SK-N-MC (cell line): ENCODE data around the gene ARHGAP26.

Source experiments
- DNase-seq: peaks from one replicate; pipeline ENCODE4 v3.0.0-alpha.2; 2011; ENCODE audit warnings: low read depth, low spot score
- H3K27ac ChIP-seq: fragments of 200-600 bp; sonication (generic); 2 replicates; pipeline ENCODE4 v1.5.1; 2016; ENCODE audit warnings: mixed run types
- H3K36me3 ChIP-seq: fragments of 200-600 bp; sonication (generic); 2 replicates; pipeline ENCODE4 v1.6.1; 2017; ENCODE audit warnings: antibody characterized with exemption, low read length, mixed read lengths; ENCODE audit not compliant: insufficient read depth
- H3K4me3 ChIP-seq: fragments of 200-600 bp; sonication (generic); 2 replicates; pipeline ENCODE4 v1.5.1; 2016
- H3K9ac ChIP-seq: fragments of 200-600 bp; sonication (generic); 2 replicates; pipeline ENCODE4 v1.8.0; 2017; ENCODE audit warnings: mixed run types, mixed read lengths; ENCODE audit not compliant: insufficient read length
- H3K9me3 ChIP-seq: fragments of 200-600 bp; sonication (generic); 2 replicates; pipeline ENCODE4 v1.6.1; 2017; ENCODE audit warnings: low read depth, mild to moderate bottlenecking, antibody characterized with exemption, low read length, moderate library complexity, mixed read lengths
- EZH2 ChIP-seq: fragments of 200-600 bp; sonication (generic); IDR thresholded peaks from one replicate; pipeline ENCODE4 v1.6.1; 2017; ENCODE audit warnings: antibody characterized with exemption
- FOXP2 ChIP-seq: optimal IDR thresholded peaks from 2 replicates; pipeline ENCODE3; 2011; ENCODE audit warnings: mild to moderate bottlenecking, moderate library complexity; ENCODE audit not compliant: insufficient read depth; ENCODE audit errors: extremely low read length, control extremely low read depth
- POLR2AphosphoS5 ChIP-seq: IDR thresholded peaks from 2 replicates; pipeline ENCODE4 v1.6.1; 2012; ENCODE audit warnings: mild to moderate bottlenecking, low read depth, low read length, borderline replicate concordance

The ARHGAP26 gene

GRCh38 chr5:142826741-142827492 is 56.7 kb downstream of the ARHGAP26 start:
- no peak overlapping the region for H3K4me3 ChIP-seq
- DNase-seq = no peak
- no peaks in the 10 kb centered on the region for H3K36me3 ChIP-seq
- TF ChIP-seq FOXP2 (no peak), EZH2 (no peak), POLR2AphosphoS5 (no peak)
- no peak overlapping the region for H3K9ac ChIP-seq
- H3K9me3 ChIP-seq = no peaks in the 10 kb centered on the region
- no peak overlapping the region for H3K27ac ChIP-seq

GRCh38 chr5:142827934-142828576 is 57.9 kb downstream of the ARHGAP26 start:
- H3K36me3 ChIP-seq = no peaks in the 10 kb centered on the region
- H3K4me3 ChIP-seq = no peak overlapping the region
- TF ChIP-seq POLR2AphosphoS5 (no peak), FOXP2 (no peak)
- H3K9me3 ChIP-seq = no peaks in the 10 kb centered on the region
- H3K27ac ChIP-seq = no peak overlapping the region
- H3K9ac ChIP-seq = no peak overlapping the region
- DNase-seq = no peak

GRCh38 chr5:142828797-142829535 is 58.8 kb downstream of the ARHGAP26 start:
- no peaks in the 10 kb centered on the region for H3K36me3 ChIP-seq
- no peaks in the 10 kb centered on the region for H3K9me3 ChIP-seq
- no peak overlapping the region for H3K27ac ChIP-seq
- no peak overlapping the region for H3K4me3 ChIP-seq
- no peak for TF ChIP-seq POLR2AphosphoS5
- TF ChIP-seq FOXP2 = no peak
- no peak for TF ChIP-seq EZH2
- no peak overlapping the region for H3K9ac ChIP-seq
- no peak for DNase-seq

GRCh38 chr5:142829801-142830220 is 59.6 kb downstream of the ARHGAP26 start:
- no peak overlapping the region for H3K27ac ChIP-seq
- no peaks in the 10 kb centered on the region for H3K36me3 ChIP-seq
- no peak for TF ChIP-seq FOXP2
- no peak for TF ChIP-seq EZH2
- TF ChIP-seq POLR2AphosphoS5 = no peak
- no peaks in the 10 kb centered on the region for H3K9me3 ChIP-seq
- no peak for DNase-seq
- H3K9ac ChIP-seq = no peak overlapping the region
- H3K4me3 ChIP-seq = no peak overlapping the region

- Histone ChIP-seq H3K9ac (no peak overlapping the region), H3K9me3 (no peaks in the 10 kb centered on the region), H3K4me3 (no peak overlapping the region), H3K36me3 (no peaks in the 10 kb centered on the region), H3K27ac (no peak overlapping the region)
- no peak for DNase-seq
- TF ChIP-seq EZH2 = no peak
- no peak for TF ChIP-seq POLR2AphosphoS5
- TF ChIP-seq FOXP2 = no peak
Measured at GRCh38 chr5:142830241-142831008, 60.2 kb downstream of the ARHGAP26 start.

- no peak overlapping the region for H3K9ac ChIP-seq
- no peak for TF ChIP-seq FOXP2
- no peak for TF ChIP-seq EZH2
- no peak for TF ChIP-seq POLR2AphosphoS5
- no peak for DNase-seq
- no peak overlapping the region for H3K4me3 ChIP-seq
- H3K9me3 ChIP-seq = no peaks in the 10 kb centered on the region
- no peaks in the 10 kb centered on the region for H3K36me3 ChIP-seq
- no peak overlapping the region for H3K27ac ChIP-seq
Measured at GRCh38 chr5:142831009-142831383, 60.8 kb downstream of the ARHGAP26 start.

GRCh38 chr5:142832263-142832662 is 62.1 kb downstream of the ARHGAP26 start:
- no peak overlapping the region for H3K9ac ChIP-seq
- H3K9me3 ChIP-seq = no peaks in the 10 kb centered on the region
- H3K4me3 ChIP-seq = no peak overlapping the region
- TF ChIP-seq EZH2 = no peak
- no peak for TF ChIP-seq FOXP2
- TF ChIP-seq POLR2AphosphoS5 = no peak
- H3K36me3 ChIP-seq = no peaks in the 10 kb centered on the region
- no peak overlapping the region for H3K27ac ChIP-seq
- no peak for DNase-seq
